B cell (primary cell): Measurements from ENCODE around the gene KCND2.

ENCODE experiments used
- CTCF ChIP-seq: fragments of 200-600 bp; IDR thresholded peaks from one replicate; pipeline ENCODE4 v1.8.0; 2022; ENCODE audit warnings: antibody characterized with exemption, mild to moderate bottlenecking
- EZH2 ChIP-seq: IDR thresholded peaks from 2 replicates; pipeline ENCODE4 v1.6.1; 2012; ENCODE audit warnings: borderline replicate concordance, low read depth, mild to moderate bottlenecking, moderate library complexity, low read length; ENCODE audit not compliant: insufficient read depth, poor library complexity, severe bottlenecking

- TF ChIP-seq CTCF (no peak), EZH2 (no peak)
Measured at GRCh38 chr7:120717166-120717565, 444.2 kb downstream of the KCND2 start.
